Ectodermal cell (in vitro differentiated cells): ENCODE results near the gene CSAD. TPM values are rescaled to one million over a fixed set of nuclear protein-coding genes. Genes with fewer than 3 reads are reported as not detected.

Experiments used
- H3K27ac ChIP-seq: 2 replicates; pipeline ENCODE4 v1.7.0; 2013; ENCODE audit warnings: mild to moderate bottlenecking, low read depth, low read length; ENCODE audit not compliant: insufficient read depth, poor library complexity, severe bottlenecking
- H3K27me3 ChIP-seq: 2 replicates; pipeline ENCODE4 v1.7.0; 2013; ENCODE audit warnings: mild to moderate bottlenecking, low read length; ENCODE audit not compliant: insufficient read depth, control insufficient read depth, poor library complexity, severe bottlenecking
- H3K36me3 ChIP-seq: one replicate; pipeline ENCODE4 v1.7.0; 2013; ENCODE audit warnings: low read length; ENCODE audit not compliant: control insufficient read depth, insufficient read depth
- H3K4me1 ChIP-seq: one replicate; pipeline ENCODE4 v1.7.0; 2013; ENCODE audit warnings: low read length; ENCODE audit not compliant: control insufficient read depth, insufficient read depth
- H3K4me3 ChIP-seq: 2 replicates; pipeline ENCODE4 v1.7.0; 2013; ENCODE audit warnings: low read depth, low read length, control low read depth; ENCODE audit not compliant: insufficient read depth
- H3K9me3 ChIP-seq: 2 replicates; pipeline ENCODE4 v1.7.0; 2013; ENCODE audit warnings: mild to moderate bottlenecking, low read length, moderate library complexity; ENCODE audit not compliant: control insufficient read depth
- WGBS, 2 experiments: methylation state at CpG; one replicate each; pipeline ENCODE4 v1.1.7; 2013; ENCODE audit warnings: missing lambda C conversion rate in 2 of 2; 5-methylcytosine and 5-hydroxymethylcytosine counted together
- polyA plus RNA-seq, 4 experiments: library from polyadenylated mRNA; stranded (reverse); fragments of 50-300 nt; gene quantifications; one replicate each; pipeline ENCODE4 v1.2.3, GENCODE V29; 2013

Gene CSAD
- 29.3 TPM for polyA plus RNA-seq (2013, experiment 1 of 4)
- 28.5 TPM for polyA plus RNA-seq (2013, experiment 2 of 4)
- polyA plus RNA-seq (2013, experiment 3 of 4), result 22.2 TPM
- 23.1 TPM for polyA plus RNA-seq (2013, experiment 4 of 4)

- Histone ChIP-seq H3K4me1 (peaks cover 26% of the 10 kb centered on the region), H3K27ac (peak within 1 kb of the TSS; percentile 97), H3K4me3 (peak within 1 kb of the TSS; percentile 71), H3K9me3 (no peaks in the 10 kb centered on the region), H3K27me3 (no peaks in the 10 kb centered on the region), H3K36me3 (peaks cover 22% of the 10 kb centered on the region)
- 1% methylated on average over 70 of the region's 70 CpGs for WGBS, 2 experiments
These were observed at the start of gene CSAD, which contains the start of gene ZNF740 for GRCh38 chr12:53180220-53180930. TSS of gene CSAD (minus strand) at chr12:53180925. CDS start at chr12:53173470, 7,455 bp downstream. TSS of gene ZNF740 (plus strand) at chr12:53180722. CDS start at chr12:53181984, 1,262 bp downstream.

- Histone ChIP-seq H3K27ac (no peak overlapping the region), H3K4me3 (no peak overlapping the region), H3K4me1 (peaks cover 40% of the 10 kb centered on the region), H3K36me3 (no peaks in the 10 kb centered on the region), H3K27me3 (peaks cover 5% of the 10 kb centered on the region), H3K9me3 (no peaks in the 10 kb centered on the region)
- 69 to 74% methylated on average over 9 of the region's 10 CpGs for WGBS, 2 experiments
These were observed 49.6 kb upstream of the CSAD start for GRCh38 chr12:53230108-53230845.

- H3K9me3 ChIP-seq, result no peaks in the 10 kb centered on the region
- peaks cover 5% of the 10 kb centered on the region for H3K27me3 ChIP-seq
- peaks cover 40% of the 10 kb centered on the region for H3K4me1 ChIP-seq
- 86 to 93% methylated on average over 2 of the region's 2 CpGs for WGBS, 2 experiments
- H3K36me3 ChIP-seq, result no peaks in the 10 kb centered on the region
- H3K4me3 ChIP-seq, result no peak overlapping the region
- no peak overlapping the region for H3K27ac ChIP-seq
These were observed 48.7 kb upstream of the CSAD start for GRCh38 chr12:53229454-53229853.

- peaks cover 40% of the 10 kb centered on the region for H3K4me1 ChIP-seq
- H3K36me3 ChIP-seq, result no peaks in the 10 kb centered on the region
- no peaks in the 10 kb centered on the region for H3K9me3 ChIP-seq
- H3K4me3 ChIP-seq, result no peak overlapping the region
- H3K27me3 ChIP-seq, result peaks cover 5% of the 10 kb centered on the region
- no peak overlapping the region for H3K27ac ChIP-seq
- 84 to 86% methylated on average over 1 of the region's 1 CpG for WGBS, 2 experiments
These were observed 47.1 kb upstream of the CSAD start for GRCh38 chr12:53227836-53228235.

- H3K27me3 ChIP-seq, result peaks cover 5% of the 10 kb centered on the region
- H3K27ac ChIP-seq, result no peak overlapping the region
- no peaks in the 10 kb centered on the region for H3K9me3 ChIP-seq
- H3K4me1 ChIP-seq, result peaks cover 40% of the 10 kb centered on the region
- no peaks in the 10 kb centered on the region for H3K36me3 ChIP-seq
- no peak overlapping the region for H3K4me3 ChIP-seq
- 92 to 93% methylated on average over 11 of the region's 11 CpGs for WGBS, 2 experiments
These were observed 46.6 kb upstream of the CSAD start for GRCh38 chr12:53227341-53227740.

GRCh38 chr12:53226815-53227214 is 46.1 kb upstream of the CSAD start:
- Histone ChIP-seq H3K9me3 (no peaks in the 10 kb centered on the region), H3K4me3 (no peak overlapping the region), H3K27me3 (peaks cover 5% of the 10 kb centered on the region), H3K36me3 (no peaks in the 10 kb centered on the region), H3K27ac (no peak overlapping the region), H3K4me1 (peaks cover 43% of the 10 kb centered on the region)
- WGBS, 2 experiments, result 95 to 96% methylated on average over 4 of the region's 4 CpGs

GRCh38 chr12:53225635-53226424 is 45.1 kb upstream of the CSAD start:
- H3K27me3 ChIP-seq, result no peaks in the 10 kb centered on the region
- H3K4me3 ChIP-seq, result no peak overlapping the region
- no peak overlapping the region for H3K27ac ChIP-seq
- peaks cover 43% of the 10 kb centered on the region for H3K4me1 ChIP-seq
- H3K36me3 ChIP-seq, result no peaks in the 10 kb centered on the region
- 83 to 86% methylated on average over 10 of the region's 10 CpGs for WGBS, 2 experiments
- H3K9me3 ChIP-seq, result no peaks in the 10 kb centered on the region

- Histone ChIP-seq H3K9me3 (no peaks in the 10 kb centered on the region), H3K4me3 (no peak overlapping the region), H3K36me3 (no peaks in the 10 kb centered on the region), H3K4me1 (peaks cover 43% of the 10 kb centered on the region), H3K27me3 (no peaks in the 10 kb centered on the region), H3K27ac (no peak overlapping the region)
- 82% methylated on average over 10 of the region's 10 CpGs for WGBS, 2 experiments
These were observed 44.3 kb upstream of the CSAD start for GRCh38 chr12:53224897-53225634.

- Histone ChIP-seq H3K9me3 (no peaks in the 10 kb centered on the region), H3K36me3 (no peaks in the 10 kb centered on the region), H3K27ac (no peak overlapping the region), H3K4me1 (peaks cover 43% of the 10 kb centered on the region), H3K27me3 (peaks cover 6% of the 10 kb centered on the region), H3K4me3 (no peak overlapping the region)
- WGBS, 2 experiments, result 49 to 52% methylated on average over 11 of the region's 11 CpGs
These were observed 43.6 kb upstream of the CSAD start for GRCh38 chr12:53224061-53224896.
